Measurements from ENCODE around the gene FAM237B. TPM values are rescaled to one million over a fixed set of nuclear protein-coding genes. Genes with fewer than 3 reads are reported as not detected.
"Not testable (repeated sequence)": the region's sequence is repeated elsewhere in the genome, so short reads cannot be mapped to it uniquely, and the experiment has no call there.

FAM237B gene
- total and polyA plus RNA-seq, 11 donors = not detected

DNA sequence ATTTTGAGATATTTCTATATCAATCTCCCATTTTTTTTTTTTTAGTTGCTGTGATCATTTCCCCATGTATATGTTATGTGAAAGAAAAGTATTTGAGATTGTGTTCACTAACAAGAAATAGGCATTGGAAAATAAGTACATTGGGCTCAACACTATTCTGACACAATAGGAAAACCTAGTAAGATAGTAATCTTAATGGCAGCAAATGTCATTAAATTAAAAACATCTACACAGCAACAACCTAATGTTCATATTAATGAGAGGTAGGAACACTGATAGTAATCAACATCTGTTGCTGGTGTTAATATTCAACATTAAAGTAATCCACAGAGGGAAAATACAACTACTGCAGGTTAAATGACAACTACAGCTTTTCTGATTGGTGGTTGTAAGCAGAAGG, 23.9 kb upstream of the FAM237B start:
- ATAC-seq (no peak), DNase-seq (no peak)
- TF ChIP-seq POLR2A (IDR thresholded peaks at IDR 0.05) = no peak
- TF ChIP-seq, protein P1, sequence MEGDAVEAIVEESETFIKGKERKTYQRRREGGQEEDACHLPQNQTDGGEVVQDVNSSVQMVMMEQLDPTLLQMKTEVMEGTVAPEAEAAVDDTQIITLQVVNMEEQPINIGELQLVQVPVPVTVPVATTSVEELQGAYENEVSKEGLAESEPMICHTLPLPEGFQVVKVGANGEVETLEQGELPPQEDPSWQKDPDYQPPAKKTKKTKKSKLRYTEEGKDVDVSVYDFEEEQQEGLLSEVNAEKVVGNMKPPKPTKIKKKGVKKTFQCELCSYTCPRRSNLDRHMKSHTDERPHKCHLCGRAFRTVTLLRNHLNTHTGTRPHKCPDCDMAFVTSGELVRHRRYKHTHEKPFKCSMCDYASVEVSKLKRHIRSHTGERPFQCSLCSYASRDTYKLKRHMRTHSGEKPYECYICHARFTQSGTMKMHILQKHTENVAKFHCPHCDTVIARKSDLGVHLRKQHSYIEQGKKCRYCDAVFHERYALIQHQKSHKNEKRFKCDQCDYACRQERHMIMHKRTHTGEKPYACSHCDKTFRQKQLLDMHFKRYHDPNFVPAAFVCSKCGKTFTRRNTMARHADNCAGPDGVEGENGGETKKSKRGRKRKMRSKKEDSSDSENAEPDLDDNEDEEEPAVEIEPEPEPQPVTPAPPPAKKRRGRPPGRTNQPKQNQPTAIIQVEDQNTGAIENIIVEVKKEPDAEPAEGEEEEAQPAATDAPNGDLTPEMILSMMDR (IDR thresholded peaks at IDR 0.05) = no peak
- Histone ChIP-seq H3K27me3 (no peaks in the 10 kb centered on the region), H3K4me1 (peaks cover 0 to 20% (median 12%) of the 10 kb centered on the region in 12 donors), H3K9me3 (no peaks in the 10 kb centered on the region), H3K4me3 (peak overlapping the region in 1 of 12 donors; percentile 86), H3K36me3 (no peaks in the 10 kb centered on the region), H3K27ac (no peak overlapping the region)
- intact Hi-C loops (cut with DNase I) = loop anchor here in 5 of 10 donors (5.0 to 10.0 kb wide), 3 partner anchors 57 to 62 kb away; partner anchors contain the start of gene CLDN12 (in 4 of the 5)

DNA sequence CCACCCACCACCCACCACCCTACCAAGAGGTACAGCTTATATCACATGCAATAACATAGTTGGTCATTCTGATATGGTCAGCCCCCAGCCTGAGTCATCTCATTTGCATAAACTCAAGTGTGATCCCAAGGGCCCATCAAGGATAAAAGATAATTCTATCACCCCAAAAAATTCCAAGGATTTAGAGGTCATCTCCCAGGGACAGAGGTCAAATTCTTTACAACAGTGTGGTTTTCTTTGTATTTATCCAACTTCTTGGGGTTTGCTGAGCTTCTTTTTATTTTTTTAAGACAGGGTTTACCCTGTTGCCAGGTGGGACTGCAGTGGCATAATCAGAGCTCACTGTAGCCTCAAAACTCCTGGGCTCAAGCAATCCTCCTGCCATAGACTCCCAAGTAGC, 16.0 kb upstream of the FAM237B start:
- Histone ChIP-seq H3K36me3 (no peaks in the 10 kb centered on the region), H3K4me3 (no peak overlapping the region), H3K4me1 (no peaks in the 10 kb centered on the region), H3K27ac (no peak overlapping the region), H3K27me3 (peaks cover 0 to 4% (median 0%) of the 10 kb centered on the region in 9 donors), H3K9me3 (no peaks in the 10 kb centered on the region)
- TF ChIP-seq, protein P1 (IDR thresholded peaks at IDR 0.05) = no peak
- TF ChIP-seq POLR2A (IDR thresholded peaks at IDR 0.05) = no peak
- ATAC-seq = no peak
- no peak for DNase-seq
- intact Hi-C loops (cut with DNase I) = no loop called here

DNA sequence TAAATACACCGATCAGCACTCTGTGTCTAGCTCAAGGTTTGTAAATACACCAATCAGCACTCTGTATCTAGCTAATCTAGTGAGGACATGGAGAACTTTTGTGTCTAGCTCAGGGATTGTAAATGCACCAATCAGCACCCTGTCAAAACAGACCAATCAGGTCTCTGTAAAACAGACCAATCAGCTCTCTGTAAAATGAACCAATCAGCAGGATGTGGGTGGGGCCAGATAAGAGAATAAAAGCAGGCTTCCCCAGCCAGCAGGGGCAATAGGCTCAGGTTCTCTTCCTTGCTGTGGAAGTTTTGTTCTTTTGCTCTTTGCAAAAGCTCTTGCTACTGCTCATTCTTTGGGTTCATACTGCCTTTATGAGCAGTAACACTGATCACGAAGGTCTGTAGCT, 13.8 kb upstream of the FAM237B start:
- H3K9me3 ChIP-seq; DNase-seq; H3K4me3 ChIP-seq; intact Hi-C loops (cut with DNase I); H3K27me3 ChIP-seq; H3K36me3 ChIP-seq; H3K4me1 ChIP-seq; ATAC-seq; H3K27ac ChIP-seq: not testable (repeated sequence)
- WGBS, 4 donors = 85 to 92% (median 86%) methylated on average over 2 of the region's 2 CpGs

DNA sequence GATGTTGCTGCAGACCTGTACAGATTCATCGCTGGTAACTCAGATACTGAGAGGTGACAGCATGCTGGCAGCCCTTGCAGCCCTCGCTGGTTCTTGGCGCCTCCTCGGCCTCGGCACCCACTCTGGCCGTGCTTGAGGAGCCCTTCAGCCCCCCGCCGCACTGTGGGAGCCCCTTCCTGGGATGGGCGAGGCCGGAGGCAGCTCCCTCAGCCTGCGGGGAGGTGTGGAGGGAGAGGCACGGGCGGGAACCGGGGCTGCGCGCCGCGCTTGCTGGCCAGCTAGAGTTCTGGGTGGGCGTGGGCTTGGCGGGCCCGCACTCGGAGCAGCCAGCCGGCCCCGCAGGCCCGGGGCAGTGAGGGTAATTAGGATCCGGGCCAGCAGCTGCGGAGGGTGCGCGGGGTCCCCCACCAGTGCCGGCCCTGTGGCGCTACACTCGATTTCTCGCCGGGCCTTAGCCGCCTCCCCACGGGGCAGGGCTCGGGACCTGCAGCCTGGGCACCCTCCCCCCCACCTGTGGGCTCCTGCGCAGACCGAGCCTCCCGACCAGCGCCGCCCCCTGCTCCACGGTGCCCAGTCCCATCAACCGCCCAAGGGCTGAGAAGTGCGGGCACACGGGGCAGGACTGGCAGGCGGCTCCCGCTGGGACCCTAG, 13.2 kb upstream of the FAM237B start:
- intact Hi-C loops (cut with DNase I) = no loop called here
- 92 to 97% (median 93%) methylated on average over 22 to 48 of the region's 48 CpGs for WGBS, 4 donors
- ATAC-seq = peak in 1 of 4 donors; percentile 33

More for the DNA sequence above, 13.2 kb upstream of the FAM237B start:
- H3K4me3 ChIP-seq = no peak overlapping the region
- no peaks in the 10 kb centered on the region for H3K9me3 ChIP-seq
- no peaks in the 10 kb centered on the region for H3K36me3 ChIP-seq
- peaks cover 0 to 4% (median 0%) of the 10 kb centered on the region in 9 donors for H3K27me3 ChIP-seq
- H3K4me1 ChIP-seq = no peaks in the 10 kb centered on the region
- no peak overlapping the region for H3K27ac ChIP-seq
- TF ChIP-seq, protein P1 (IDR thresholded peaks at IDR 0.05) = no peak
- no peak for TF ChIP-seq POLR2A (IDR thresholded peaks at IDR 0.05)
- peak in 1 of 5 donors; percentile 62 for DNase-seq
